Fibroblast of the aortic adventitia (primary cell): Measurements from ENCODE around the gene OGFOD3. TPM values are rescaled to one million over a fixed set of nuclear protein-coding genes. Genes with fewer than 3 reads are reported as not detected.

Experiments
- DNase-seq: peaks from one replicate; pipeline ENCODE4 v3.0.0-alpha.2; 2010; ENCODE audit warnings: low read depth
- H3K4me3 ChIP-seq: 2 replicates; pipeline ENCODE4 v1.5.1; 2011; ENCODE audit warnings: low read depth, mild to moderate bottlenecking, control low read depth, low read length, moderate library complexity
- total RNA-seq: library from RNA; depleted of rRNA; stranded (reverse); fragments of >200 nt; gene quantifications from 2 replicates; pipeline ENCODE4 v1.2.3, GENCODE V29; 2012; ENCODE audit warnings: low replicate concordance
- TF ChIP-seq, protein P1 (sequence below): IDR thresholded peaks from 2 replicates; pipeline ENCODE4 v1.5.1; 2011; ENCODE audit warnings: mild to moderate bottlenecking, low read length, control low read depth, inconsistent platforms; ENCODE audit not compliant: insufficient read depth

The OGFOD3 gene
- total RNA-seq, 1 donor: 18.7 TPM

DNA sequence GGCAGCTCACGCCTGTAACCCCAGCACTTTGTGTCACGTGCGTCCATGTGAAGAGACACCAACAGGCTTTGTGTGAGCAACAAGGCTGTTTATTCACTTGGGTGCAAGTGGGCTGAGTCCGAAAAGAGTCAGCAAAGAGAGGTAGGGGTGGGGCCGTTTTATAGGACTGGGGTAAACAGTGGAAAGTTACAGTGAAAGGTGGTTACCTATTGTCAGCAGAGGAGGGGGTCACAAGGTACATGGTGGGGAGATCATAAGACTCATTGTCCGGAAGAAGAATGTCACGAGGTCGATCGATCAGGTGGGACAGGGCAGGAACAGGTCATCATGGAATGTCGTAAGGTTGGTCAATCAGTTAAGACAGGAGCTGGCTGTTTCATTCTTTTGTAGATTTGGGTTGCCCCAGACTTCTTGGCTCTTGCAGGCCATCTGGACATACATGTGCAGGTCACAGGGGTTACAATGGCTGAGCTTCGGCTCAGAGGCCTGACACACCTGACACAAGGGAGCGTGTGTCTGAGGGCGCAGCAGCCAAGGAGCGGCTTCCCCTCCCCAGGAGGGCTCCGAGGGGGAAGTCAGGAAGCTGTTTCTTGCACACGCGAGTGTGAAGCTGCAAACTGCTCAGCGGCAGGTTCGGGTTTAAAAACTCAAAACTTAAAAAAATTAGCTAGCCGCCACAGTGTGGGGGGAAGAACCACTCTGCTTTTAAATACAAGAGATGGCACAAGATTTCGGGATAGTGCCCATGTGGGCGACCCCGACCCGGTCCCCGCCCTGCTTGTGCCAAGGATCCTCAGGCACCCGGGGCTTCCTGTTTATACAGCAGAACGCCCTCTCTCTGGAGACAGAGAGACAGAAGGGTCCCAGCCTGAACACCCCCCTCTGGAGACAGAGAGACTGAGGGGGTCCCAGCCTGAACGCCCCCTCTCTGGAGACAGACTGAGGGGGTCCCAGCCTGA is 71.8 kb downstream of the OGFOD3 start:
- no peak overlapping the region for H3K4me3 ChIP-seq
- no peak for DNase-seq
- TF ChIP-seq, protein P1, sequence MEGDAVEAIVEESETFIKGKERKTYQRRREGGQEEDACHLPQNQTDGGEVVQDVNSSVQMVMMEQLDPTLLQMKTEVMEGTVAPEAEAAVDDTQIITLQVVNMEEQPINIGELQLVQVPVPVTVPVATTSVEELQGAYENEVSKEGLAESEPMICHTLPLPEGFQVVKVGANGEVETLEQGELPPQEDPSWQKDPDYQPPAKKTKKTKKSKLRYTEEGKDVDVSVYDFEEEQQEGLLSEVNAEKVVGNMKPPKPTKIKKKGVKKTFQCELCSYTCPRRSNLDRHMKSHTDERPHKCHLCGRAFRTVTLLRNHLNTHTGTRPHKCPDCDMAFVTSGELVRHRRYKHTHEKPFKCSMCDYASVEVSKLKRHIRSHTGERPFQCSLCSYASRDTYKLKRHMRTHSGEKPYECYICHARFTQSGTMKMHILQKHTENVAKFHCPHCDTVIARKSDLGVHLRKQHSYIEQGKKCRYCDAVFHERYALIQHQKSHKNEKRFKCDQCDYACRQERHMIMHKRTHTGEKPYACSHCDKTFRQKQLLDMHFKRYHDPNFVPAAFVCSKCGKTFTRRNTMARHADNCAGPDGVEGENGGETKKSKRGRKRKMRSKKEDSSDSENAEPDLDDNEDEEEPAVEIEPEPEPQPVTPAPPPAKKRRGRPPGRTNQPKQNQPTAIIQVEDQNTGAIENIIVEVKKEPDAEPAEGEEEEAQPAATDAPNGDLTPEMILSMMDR: no peak

DNA sequence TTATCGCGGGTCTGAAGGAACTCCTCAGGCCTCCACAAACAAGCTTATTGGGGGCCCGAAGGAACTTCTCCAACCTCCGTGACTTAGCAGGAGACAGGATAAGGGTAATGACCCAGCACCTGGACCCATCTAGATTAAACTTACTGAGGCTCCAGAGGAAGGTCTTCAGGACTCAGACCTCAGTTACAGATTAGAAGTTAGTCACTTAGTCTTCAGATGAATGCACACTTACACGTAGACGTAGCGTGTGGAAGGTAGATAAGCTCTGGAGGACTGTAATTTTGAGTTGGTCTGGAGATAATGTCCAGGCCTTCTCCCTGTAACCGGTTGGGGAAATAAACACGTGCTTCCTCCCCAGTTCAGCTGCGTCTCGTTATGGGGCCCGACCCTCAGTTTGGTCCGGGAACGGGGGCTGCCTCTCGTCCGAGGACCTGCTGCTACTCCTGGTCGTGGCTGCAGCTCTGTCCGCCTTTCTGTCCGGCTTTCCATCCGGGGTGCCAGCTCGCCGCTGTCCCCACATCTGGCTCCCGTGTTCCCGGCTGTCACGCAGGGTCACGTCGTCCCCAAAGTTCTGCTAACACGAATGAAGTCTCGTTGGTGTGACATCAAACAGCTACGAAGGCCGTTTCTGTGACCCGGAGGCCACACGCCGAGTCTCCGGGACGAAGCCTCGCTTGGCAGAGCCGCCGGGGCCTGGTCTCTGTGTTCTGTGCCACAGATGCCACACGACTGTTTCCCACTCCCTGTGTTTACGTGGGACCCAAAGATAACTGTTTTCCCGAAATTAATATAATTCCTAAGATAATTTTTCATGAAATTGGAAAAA is 73.0 kb downstream of the OGFOD3 start:
- DNase-seq: no peak
- TF ChIP-seq, protein P1: no peak
- no peak overlapping the region for H3K4me3 ChIP-seq

DNA sequence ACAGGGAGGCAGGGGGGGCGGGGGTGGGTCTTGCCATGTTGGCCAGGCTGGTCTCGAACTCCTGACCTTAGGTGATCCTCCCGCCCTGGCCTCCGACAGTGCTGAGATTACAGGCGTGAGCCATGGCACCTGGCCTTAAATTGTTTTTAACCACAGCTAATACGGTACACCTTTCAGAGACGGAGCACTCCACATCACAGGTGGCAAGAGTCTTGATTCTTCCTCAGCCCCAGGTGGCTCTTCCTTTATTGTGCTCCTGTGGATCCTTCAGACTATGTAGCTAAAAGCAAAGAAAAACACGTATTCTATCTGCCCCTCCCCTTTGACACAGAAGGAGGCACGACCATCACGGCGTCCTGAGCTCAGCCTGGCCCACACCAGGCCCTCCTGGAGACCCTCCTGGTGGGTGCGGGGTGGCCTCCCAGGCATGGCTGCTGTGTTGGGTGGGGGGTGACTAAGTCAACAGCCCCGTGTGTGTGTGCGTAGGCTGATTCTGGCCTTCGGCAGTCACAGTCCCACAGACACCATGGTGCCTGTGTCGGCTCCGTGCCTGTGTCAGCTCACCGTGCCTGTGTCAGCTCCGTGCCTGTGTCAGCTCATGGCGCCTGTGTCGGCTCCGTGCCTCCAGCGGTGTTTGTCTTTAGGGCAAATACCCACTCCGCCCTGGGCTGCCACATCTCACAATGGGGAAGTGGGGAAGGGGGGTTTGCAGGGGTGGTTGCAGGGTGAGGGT is 74.0 kb downstream of the OGFOD3 start:
- no peak overlapping the region for H3K4me3 ChIP-seq
- no peak for DNase-seq
- TF ChIP-seq, protein P1: no peak

DNA sequence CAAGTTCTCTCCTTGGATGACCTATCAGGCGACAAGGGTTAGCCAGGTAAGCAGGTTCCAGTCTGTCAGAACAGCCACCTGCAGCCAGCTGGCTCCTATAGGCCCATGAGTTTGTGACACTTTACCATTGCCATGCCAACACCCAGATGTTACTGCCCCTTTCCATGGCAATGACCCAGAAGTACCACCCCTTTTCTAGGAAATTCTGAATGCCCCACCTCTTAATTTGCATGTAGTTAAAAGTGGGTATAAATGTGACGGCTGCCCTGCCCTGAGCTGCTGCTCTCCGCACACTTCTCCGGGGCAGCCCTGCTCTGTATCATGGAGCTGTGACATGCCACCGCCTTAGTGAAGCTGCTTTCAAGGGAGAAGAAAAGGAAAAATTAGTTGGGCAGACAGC is 74.8 kb downstream of the OGFOD3 start:
- TF ChIP-seq, protein P1: no peak
- no peak overlapping the region for H3K4me3 ChIP-seq

DNA sequence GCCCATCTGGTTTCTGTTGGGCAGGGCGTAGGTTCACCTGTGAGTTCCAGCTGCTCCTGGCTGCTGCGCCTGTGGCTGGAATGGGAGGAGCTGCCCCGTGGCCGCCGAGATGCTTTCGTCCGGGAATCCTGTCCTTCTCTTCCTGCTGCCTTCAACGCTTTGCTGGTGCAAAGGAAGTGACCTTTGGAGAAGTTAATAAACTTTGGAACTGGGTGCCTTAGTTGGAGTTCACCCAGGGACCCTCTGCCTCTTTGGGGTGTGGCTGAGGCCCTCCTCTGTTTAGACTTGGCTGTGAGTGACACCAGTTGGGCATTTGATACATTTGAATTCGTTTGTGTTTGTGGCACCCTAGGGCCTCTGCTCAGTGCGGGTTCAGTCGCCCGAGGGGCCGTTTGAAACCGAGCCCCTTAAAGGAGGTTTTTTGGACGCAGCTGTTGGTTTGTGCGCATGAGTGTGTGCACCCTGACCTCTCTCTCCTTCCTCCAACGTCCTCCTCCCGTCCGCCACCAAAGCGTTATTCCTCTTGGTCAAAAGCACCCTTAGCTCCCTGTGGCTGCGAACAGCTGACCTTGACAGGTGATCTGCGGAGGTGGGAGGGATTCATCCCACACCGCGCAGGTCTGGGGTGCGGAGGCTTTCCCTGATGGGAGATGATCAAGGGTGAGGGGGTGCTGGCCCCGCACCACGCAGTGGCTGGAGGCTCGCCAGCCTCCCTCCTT is 75.9 kb downstream of the OGFOD3 start:
- no peak overlapping the region for H3K4me3 ChIP-seq
- TF ChIP-seq, protein P1: no peak
- no peak for DNase-seq

More for the DNA sequence above, 74.8 kb downstream of the OGFOD3 start:
- DNase-seq: no peak
